ENCODE results near the gene RSU1.

DNA sequence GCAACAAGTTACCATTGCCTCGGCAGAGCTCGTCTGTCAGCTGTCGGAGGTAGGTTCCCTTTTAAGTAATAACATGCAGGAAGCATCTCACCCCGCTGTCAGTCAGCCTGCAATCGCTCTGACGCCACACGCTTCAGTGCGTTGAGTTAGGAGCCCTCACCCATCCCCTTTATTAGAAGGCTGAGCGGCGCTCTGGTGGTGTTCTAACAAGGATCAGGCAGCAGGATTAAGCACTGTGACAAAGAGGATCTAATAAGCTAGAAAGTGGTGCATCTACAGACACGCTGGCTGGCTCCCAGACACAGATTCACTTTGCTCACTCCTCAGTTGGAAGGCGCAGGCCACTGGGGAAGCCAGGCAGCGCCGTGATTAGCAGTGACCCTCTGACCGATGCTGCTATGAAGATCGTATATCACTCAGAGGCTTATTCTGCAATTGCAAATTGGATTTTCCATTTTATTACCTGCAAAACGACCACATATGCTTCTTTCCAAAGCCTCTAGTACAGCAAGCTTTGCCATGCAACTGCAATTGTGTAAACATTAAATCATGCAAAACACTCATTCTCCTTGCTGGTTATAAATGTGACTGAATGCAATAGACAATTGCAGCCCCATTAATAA, 117.7 kb downstream of the RSU1 start:
- TF ChIP-seq, protein P1, sequence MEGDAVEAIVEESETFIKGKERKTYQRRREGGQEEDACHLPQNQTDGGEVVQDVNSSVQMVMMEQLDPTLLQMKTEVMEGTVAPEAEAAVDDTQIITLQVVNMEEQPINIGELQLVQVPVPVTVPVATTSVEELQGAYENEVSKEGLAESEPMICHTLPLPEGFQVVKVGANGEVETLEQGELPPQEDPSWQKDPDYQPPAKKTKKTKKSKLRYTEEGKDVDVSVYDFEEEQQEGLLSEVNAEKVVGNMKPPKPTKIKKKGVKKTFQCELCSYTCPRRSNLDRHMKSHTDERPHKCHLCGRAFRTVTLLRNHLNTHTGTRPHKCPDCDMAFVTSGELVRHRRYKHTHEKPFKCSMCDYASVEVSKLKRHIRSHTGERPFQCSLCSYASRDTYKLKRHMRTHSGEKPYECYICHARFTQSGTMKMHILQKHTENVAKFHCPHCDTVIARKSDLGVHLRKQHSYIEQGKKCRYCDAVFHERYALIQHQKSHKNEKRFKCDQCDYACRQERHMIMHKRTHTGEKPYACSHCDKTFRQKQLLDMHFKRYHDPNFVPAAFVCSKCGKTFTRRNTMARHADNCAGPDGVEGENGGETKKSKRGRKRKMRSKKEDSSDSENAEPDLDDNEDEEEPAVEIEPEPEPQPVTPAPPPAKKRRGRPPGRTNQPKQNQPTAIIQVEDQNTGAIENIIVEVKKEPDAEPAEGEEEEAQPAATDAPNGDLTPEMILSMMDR (IDR thresholded peaks at IDR 0.05), result no peak
- no peak for TF ChIP-seq POLR2A (IDR thresholded peaks at IDR 0.05)
